Hepatocyte (in vitro differentiated cells): Measurements from ENCODE around the gene GOLGA3.

Source experiments
- CTCF ChIP-seq: fragments of 200-600 bp; sonication (generic); IDR thresholded peaks from 2 replicates; pipeline ENCODE4 v1.5.1; 2016; ENCODE audit warnings: antibody characterized with exemption, mild to moderate bottlenecking; ENCODE audit not compliant: poor library complexity
- EZH2 ChIP-seq: fragments of 200-600 bp; sonication (generic); IDR thresholded peaks from 2 replicates; pipeline ENCODE4 v1.6.1; 2016; ENCODE audit warnings: antibody characterized with exemption, mild to moderate bottlenecking, borderline replicate concordance
- EZH2phosphoT487 ChIP-seq: fragments of 200-600 bp; sonication (generic); IDR thresholded peaks from one replicate; pipeline ENCODE4 v1.6.1; 2018; ENCODE audit warnings: antibody characterized with exemption, mild to moderate bottlenecking, low read depth, moderate library complexity; ENCODE audit not compliant: unreplicated experiment, severe bottlenecking

- no peak for TF ChIP-seq CTCF
- no peak for TF ChIP-seq EZH2
- TF ChIP-seq EZH2phosphoT487 = no peak
These were observed 9.9 kb upstream of the GOLGA3 start for GRCh38 chr12:132838410-132839080.
